GM12872 (cell line): Measurements from ENCODE around the gene ARMH1.

ENCODE experiments used
- CTCF ChIP-seq: IDR thresholded peaks from 3 replicates; pipeline ENCODE4 v1.5.1; 2011; ENCODE audit warnings: low read depth, mild to moderate bottlenecking, low read length, moderate library complexity; ENCODE audit not compliant: insufficient read depth

The ARMH1 gene

GRCh38 chr1:44674113-44675000 lies at the start of gene ARMH1, which contains the start of gene TMEM53:
ARMH1 (plus strand) TSS chr1:44674714; CDS start chr1:44689698, 14,984 bp downstream.
TMEM53 (minus strand) TSS chr1:44674481; CDS start chr1:44674391, 90 bp downstream.
- TF ChIP-seq CTCF = 0 out of 3 replicates have a peak, but pooled peaks have one; percentile 15

- TF ChIP-seq CTCF = no peak
Observed at GRCh38 chr1:44625348-44625747, 49.2 kb upstream of the ARMH1 start.

- TF ChIP-seq CTCF = no peak
Observed at GRCh38 chr1:44628962-44629756, 45.4 kb upstream of the ARMH1 start.

- TF ChIP-seq CTCF = no peak
Observed at GRCh38 chr1:44630116-44630515, 44.4 kb upstream of the ARMH1 start.

GRCh38 chr1:44631333-44631646 lies 43.2 kb upstream of the ARMH1 start:
- no peak for TF ChIP-seq CTCF

- no peak for TF ChIP-seq CTCF
Observed at GRCh38 chr1:44631647-44632539, 42.6 kb upstream of the ARMH1 start.
